ENCODE measurements around the gene CEBPZ. TPM values are rescaled to one million over a fixed set of nuclear protein-coding genes. Genes with fewer than 3 reads are reported as not detected.

Gene CEBPZ
- total and polyA plus RNA-seq, 2 of the 13 experiments (the other 11 are each of a cell fraction or from before 2014, with no cell fraction given): 14.4 to 117 TPM

GRCh38 chr2:37168217-37168981 is 63.0 kb downstream of the CEBPZ start (continued):
- TF ChIP-seq ZNF687 (CRISPR knock-in tag; IDR thresholded peaks at IDR 0.05): 0 out of 2 replicates have a peak, but pooled peaks have one; percentile 25

GRCh38 chr2:37167636-37168180 is 63.7 kb downstream of the CEBPZ start:
- Histone ChIP-seq H3K4me3 (replicated peaks in 1 of 3; ENCODE audit: insufficient read depth in 1 of 3, low read depth in 2 of 3, low read length in 3 of 3) (peak overlapping the region in 1 of 3 experiments; percentile 35; a peak in 1 of 6 replicates), H3K4me1 (ENCODE audit: insufficient read depth, low read length) (peaks cover 21% of the 10 kb centered on the region), H4K20me1 (ENCODE audit: insufficient read depth, low read length) (no peaks in the 10 kb centered on the region), H3K27ac (ENCODE audit: extremely low read length, insufficient read depth, low read length) (no peak overlapping the region), H3K4me2 (ENCODE audit: low read depth, low read length) (peak overlapping the region; percentile 58), H3K9ac (ENCODE audit: insufficient read depth, low read depth, low read length) (no peak overlapping the region; the same call in 1 of the 2 replicates), H3K36me3 (replicated peaks in 1 of 2; ENCODE audit: control insufficient read depth in 1 of 2, insufficient read depth in 2 of 2, low read length in 2 of 2) (no peaks in the 10 kb centered on the region), H2AFZ (ENCODE audit: low read length) (peak overlapping the region; percentile 84), H3K27me3 (ENCODE audit: control insufficient read depth in 1 of 2, insufficient read depth in 2 of 2, low read length in 2 of 2) (no peaks in the 10 kb centered on the region), H3K9me3 (ENCODE audit: low read length) (peaks cover 12% of the 10 kb centered on the region), H3K79me2 (ENCODE audit: insufficient read depth, low read length) (no peaks in the 10 kb centered on the region)
- WGBS (ENCODE audit: low lambda C conversion rate): 16% methylated on average over 3 of the region's 3 CpGs
- ChIA-PET CTCF (ENCODE audit: low intra/inter-chr PET ratio, low total read pairs) (no interaction called here), POLR2A (interaction anchor here (1.4 kb wide), 1 partner anchor 10 kb away, joined by 5 read pairs; no protein-coding TSS in a partner anchor)
- DNase-seq (ENCODE audit: low spot score) (no peak), ATAC-seq (no peak), FAIRE-seq (no peak)
- in situ Hi-C loops (cut with HindIII; ENCODE audit: extremely low pct_ligation_motif_present, low pct_unique_long_range_greater_than_20kb) (loop anchor here (25.0 kb wide), 1 partner anchor 720 kb away; no protein-coding TSS in a partner anchor), intact Hi-C loops (cut with micrococcal nuclease; ENCODE audit: unreplicated experiment) (loop anchor here (1.0 to 2.0 kb wide), 3 partner anchors 23 to 64 kb away; partner anchors contain the start of genes CEBPZ, CEBPZOS and NDUFAF7)
- BruUV-seq (replicated peaks): no TSS peak
- TF ChIP-seq HMG20B (CRISPR knock-in tag; conservative IDR thresholded peaks at IDR 0.05): no peak
- no peak for TF ChIP-seq KLF6 (CRISPR knock-in tag; IDR thresholded peaks at IDR 0.05)
- TF ChIP-seq, protein P1, sequence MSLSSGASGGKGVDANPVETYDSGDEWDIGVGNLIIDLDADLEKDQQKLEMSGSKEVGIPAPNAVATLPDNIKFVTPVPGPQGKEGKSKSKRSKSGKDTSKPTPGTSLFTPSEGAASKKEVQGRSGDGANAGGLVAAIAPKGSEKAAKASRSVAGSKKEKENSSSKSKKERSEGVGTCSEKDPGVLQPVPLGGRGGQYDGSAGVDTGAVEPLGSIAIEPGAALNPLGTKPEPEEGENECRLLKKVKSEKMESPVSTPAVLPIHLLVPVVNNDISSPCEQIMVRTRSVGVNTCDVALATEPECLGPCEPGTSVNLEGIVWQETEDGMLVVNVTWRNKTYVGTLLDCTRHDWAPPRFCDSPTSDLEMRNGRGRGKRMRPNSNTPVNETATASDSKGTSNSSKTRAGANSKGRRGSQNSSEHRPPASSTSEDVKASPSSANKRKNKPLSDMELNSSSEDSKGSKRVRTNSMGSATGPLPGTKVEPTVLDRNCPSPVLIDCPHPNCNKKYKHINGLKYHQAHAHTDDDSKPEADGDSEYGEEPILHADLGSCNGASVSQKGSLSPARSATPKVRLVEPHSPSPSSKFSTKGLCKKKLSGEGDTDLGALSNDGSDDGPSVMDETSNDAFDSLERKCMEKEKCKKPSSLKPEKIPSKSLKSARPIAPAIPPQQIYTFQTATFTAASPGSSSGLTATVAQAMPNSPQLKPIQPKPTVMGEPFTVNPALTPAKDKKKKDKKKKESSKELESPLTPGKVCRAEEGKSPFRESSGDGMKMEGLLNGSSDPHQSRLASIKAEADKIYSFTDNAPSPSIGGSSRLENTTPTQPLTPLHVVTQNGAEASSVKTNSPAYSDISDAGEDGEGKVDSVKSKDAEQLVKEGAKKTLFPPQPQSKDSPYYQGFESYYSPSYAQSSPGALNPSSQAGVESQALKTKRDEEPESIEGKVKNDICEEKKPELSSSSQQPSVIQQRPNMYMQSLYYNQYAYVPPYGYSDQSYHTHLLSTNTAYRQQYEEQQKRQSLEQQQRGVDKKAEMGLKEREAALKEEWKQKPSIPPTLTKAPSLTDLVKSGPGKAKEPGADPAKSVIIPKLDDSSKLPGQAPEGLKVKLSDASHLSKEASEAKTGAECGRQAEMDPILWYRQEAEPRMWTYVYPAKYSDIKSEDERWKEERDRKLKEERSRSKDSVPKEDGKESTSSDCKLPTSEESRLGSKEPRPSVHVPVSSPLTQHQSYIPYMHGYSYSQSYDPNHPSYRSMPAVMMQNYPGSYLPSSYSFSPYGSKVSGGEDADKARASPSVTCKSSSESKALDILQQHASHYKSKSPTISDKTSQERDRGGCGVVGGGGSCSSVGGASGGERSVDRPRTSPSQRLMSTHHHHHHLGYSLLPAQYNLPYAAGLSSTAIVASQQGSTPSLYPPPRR (CRISPR knock-in tag; IDR thresholded peaks at IDR 0.05; ENCODE audit: borderline replicate concordance): no peak
- TF ChIP-seq HNRNPLL (IDR thresholded peaks at IDR 0.05; ENCODE audit: low read depth, low read length, poor library complexity, severe bottlenecking): no peak
- peak; percentile 58; the same call in 1 of the 2 replicates for TF ChIP-seq ELF3 (CRISPR knock-in tag; IDR thresholded peaks at IDR 0.05)
- TF ChIP-seq, protein P2, sequence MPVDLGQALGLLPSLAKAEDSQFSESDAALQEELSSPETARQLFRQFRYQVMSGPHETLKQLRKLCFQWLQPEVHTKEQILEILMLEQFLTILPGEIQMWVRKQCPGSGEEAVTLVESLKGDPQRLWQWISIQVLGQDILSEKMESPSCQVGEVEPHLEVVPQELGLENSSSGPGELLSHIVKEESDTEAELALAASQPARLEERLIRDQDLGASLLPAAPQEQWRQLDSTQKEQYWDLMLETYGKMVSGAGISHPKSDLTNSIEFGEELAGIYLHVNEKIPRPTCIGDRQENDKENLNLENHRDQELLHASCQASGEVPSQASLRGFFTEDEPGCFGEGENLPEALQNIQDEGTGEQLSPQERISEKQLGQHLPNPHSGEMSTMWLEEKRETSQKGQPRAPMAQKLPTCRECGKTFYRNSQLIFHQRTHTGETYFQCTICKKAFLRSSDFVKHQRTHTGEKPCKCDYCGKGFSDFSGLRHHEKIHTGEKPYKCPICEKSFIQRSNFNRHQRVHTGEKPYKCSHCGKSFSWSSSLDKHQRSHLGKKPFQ (CRISPR knock-in tag; IDR thresholded peaks at IDR 0.05; ENCODE audit: insufficient replicate concordance): no peak
- TF ChIP-seq TGIF2 (CRISPR knock-in tag; IDR thresholded peaks at IDR 0.05): no peak
- no peak for TF ChIP-seq HDAC6 (IDR thresholded peaks at IDR 0.05; ENCODE audit: low read depth, low read length)
